A549 treated with Mapracorat at 1 μM for 4 hours (cell line): ENCODE measurements around the gene NUMB. TPM values are rescaled to one million over a fixed set of nuclear protein-coding genes. Genes with fewer than 3 reads are reported as not detected.

Source experiments
- total RNA-seq: library from RNA; stranded (reverse); fragments of 200-300 nt; extraction: Qiagen RNA extraction; gene quantifications from 5 replicates; pipeline ENCODE4 v1.2.3, GENCODE V29; 2022

The NUMB gene
- total RNA-seq = 33.6 to 42.4 TPM (median 39.6 TPM) in 5 replicates

DNA sequence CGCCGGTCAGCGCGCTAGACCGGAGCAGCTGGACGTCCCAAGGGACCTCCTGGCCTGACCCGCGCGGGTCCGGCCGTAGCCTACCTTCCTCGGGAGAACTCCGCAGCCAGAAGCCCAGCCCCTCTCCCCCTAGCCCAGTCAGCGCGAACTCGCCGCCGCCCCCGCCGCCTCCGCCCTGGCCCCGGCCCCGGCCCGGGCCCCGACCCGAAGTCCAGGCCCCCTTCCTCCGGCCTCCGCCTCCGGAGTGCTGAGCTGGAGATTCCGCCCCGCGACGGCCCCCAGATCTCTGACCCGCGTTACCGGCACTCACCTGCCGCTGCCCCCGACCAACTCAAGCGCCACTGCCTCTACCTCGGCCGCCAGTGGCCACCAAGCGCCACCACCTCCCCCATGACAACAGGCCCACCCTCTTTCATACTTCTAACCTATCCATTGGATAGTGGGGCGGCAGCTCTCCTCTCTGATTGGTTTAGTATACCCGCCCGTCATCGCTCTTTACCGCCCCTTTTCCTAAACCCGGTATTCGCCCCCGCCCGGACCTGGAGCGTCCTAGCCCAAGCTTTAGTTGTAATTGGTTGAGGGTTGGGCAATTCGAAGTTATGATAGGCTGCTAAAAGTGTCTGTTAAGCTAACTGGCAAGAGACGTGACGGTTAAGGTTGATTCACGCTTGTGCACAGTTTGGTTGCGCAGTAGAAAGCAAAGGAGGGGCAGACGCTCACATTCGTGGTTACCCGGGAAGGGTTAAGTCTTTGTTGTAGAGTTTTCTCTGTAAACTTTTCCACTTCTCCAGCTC, at the start of gene NUMB:
Gene NUMB (minus strand): TSS at position 364 of the 794 bp plus-strand sequence. CDS start 102,795 bp downstream, outside the sequence.

DNA sequence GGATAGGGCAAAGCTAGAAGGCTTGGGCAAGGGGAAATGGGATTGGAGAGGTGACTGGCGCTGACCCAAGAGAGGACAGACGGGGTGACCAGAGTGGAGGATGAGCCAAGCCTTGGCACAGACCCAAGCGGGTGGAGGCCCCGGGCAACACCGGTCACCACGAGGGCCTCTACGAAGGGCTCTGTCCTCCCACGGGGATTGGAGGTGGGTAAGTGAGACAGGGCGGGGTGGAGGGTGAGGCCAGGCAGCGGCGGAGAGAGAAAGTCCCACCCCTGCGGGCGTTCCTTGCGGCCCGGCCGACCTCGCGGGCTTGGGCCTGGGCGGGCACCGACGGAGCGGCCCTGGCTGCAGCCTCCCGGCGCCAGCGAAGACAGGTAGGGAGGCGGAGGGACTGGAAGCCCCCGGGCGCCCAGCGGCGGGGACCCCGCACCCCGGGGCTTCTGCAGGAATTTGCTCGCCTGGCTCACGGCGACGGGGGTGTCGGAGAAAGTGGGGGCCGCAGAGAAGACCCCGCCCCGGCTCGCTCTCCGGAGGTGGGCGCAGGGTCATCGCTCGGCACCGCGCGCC, 221.0 kb downstream of the NUMB start, which contains the start of gene PAPLN:
Gene PAPLN (plus strand): TSS at position 288 of the 567 bp plus-strand sequence. CDS start 2,273 bp downstream, outside the sequence.

Other genes starting within 250 kb of the NUMB start
- 5.4 to 6.5 TPM (median 6.1 TPM) in 5 replicates for gene PAPLN, start 221.0 kb downstream of the NUMB start, total RNA-seq
- gene RIOX1, start 32.4 kb upstream of the NUMB start, total RNA-seq = 19.1 to 25.2 TPM (median 24.4 TPM) in 5 replicates
- gene ACOT1, start 78.6 kb upstream of the NUMB start, total RNA-seq = 6.0 to 8.8 TPM (median 7.8 TPM) in 5 replicates
- gene HEATR4, start 100.4 kb upstream of the NUMB start, total RNA-seq = 0.05 to 0.26 TPM (median 0.18 TPM) in 3 of 5 replicates, not detected in the others
- 42.3 to 55.0 TPM (median 54.1 TPM) in 5 replicates for gene ACOT2, start 110.7 kb upstream of the NUMB start, total RNA-seq
- gene ACOT4, start 133.3 kb upstream of the NUMB start, total RNA-seq = 1.8 to 2.0 TPM (median 1.9 TPM) in 5 replicates
- not detected in 5 replicates for gene ACOT6, start 154.0 kb upstream of the NUMB start, total RNA-seq
- gene DNAL1, start 186.4 kb upstream of the NUMB start, total RNA-seq = 7.4 to 12.5 TPM (median 10.2 TPM) in 5 replicates